Measurements from ENCODE around the gene MS4A4E.
A peak's percentile ranks its signal among the peaks of the same experiment; 100 is the strongest.
"Not testable (repeated sequence)": the region's sequence is repeated elsewhere in the genome, so short reads cannot be mapped to it uniquely, and the experiment has no call there.

The MS4A4E gene

GRCh38 chr11:60221181-60221580 is 21.8 kb downstream of the MS4A4E start:
- no peak for DNase-seq (ENCODE audit: low read depth)

- no peak for DNase-seq (ENCODE audit: low read depth)
Observed at GRCh38 chr11:60214386-60214785, 28.6 kb downstream of the MS4A4E start.

- no peak for DNase-seq (ENCODE audit: low read depth)
Observed at GRCh38 chr11:60211206-60211605, 31.7 kb downstream of the MS4A4E start.

- DNase-seq (ENCODE audit: low read depth): no peak
Observed at GRCh38 chr11:60209977-60210376, 33.0 kb downstream of the MS4A4E start.

GRCh38 chr11:60208951-60209350 is 34.0 kb downstream of the MS4A4E start:
- DNase-seq (ENCODE audit: low read depth): no peak

- DNase-seq (ENCODE audit: low read depth): no peak
Observed at GRCh38 chr11:60208146-60208895, 34.6 kb downstream of the MS4A4E start.

GRCh38 chr11:60206616-60207015 is 36.3 kb downstream of the MS4A4E start:
- no peak for DNase-seq (ENCODE audit: low read depth)

- no peak for DNase-seq (ENCODE audit: low read depth)
Observed at GRCh38 chr11:60204922-60205321, 38.0 kb downstream of the MS4A4E start.

GRCh38 chr11:60201334-60201733 is 41.6 kb downstream of the MS4A4E start:
- DNase-seq (ENCODE audit: low read depth): not testable (repeated sequence)

- no peak for DNase-seq (ENCODE audit: low read depth)
Observed at GRCh38 chr11:60197442-60197841, 45.5 kb downstream of the MS4A4E start.

- no peak for DNase-seq (ENCODE audit: low read depth)
Observed at GRCh38 chr11:60195923-60196368, 47.0 kb downstream of the MS4A4E start.

GRCh38 chr11:60194511-60194910 is 48.4 kb downstream of the MS4A4E start:
- DNase-seq (ENCODE audit: low read depth): no peak

- DNase-seq (ENCODE audit: low read depth): peak; percentile 13
Observed at GRCh38 chr11:60193687-60194433, 49.1 kb downstream of the MS4A4E start.

GRCh38 chr11:60192564-60192963 is 50.4 kb downstream of the MS4A4E start:
- DNase-seq (ENCODE audit: low read depth): not testable (repeated sequence)

GRCh38 chr11:60188481-60188880 is 54.5 kb downstream of the MS4A4E start:
- not testable (repeated sequence) for DNase-seq (ENCODE audit: low read depth)

GRCh38 chr11:60186128-60186527 is 56.8 kb downstream of the MS4A4E start:
- DNase-seq (ENCODE audit: low read depth): not testable (repeated sequence)

GRCh38 chr11:60185512-60185827 is 57.5 kb downstream of the MS4A4E start:
- DNase-seq (ENCODE audit: low read depth): not testable (repeated sequence)

GRCh38 chr11:60184824-60185511 is 58.0 kb downstream of the MS4A4E start:
- DNase-seq (ENCODE audit: low read depth): no peak

- no peak for DNase-seq (ENCODE audit: low read depth)
Observed at GRCh38 chr11:60183591-60184205, 59.2 kb downstream of the MS4A4E start.

- DNase-seq (ENCODE audit: low read depth): no peak
Observed at GRCh38 chr11:60182541-60183330, 60.2 kb downstream of the MS4A4E start, which contains the start of gene MS4A6A. TSS of gene MS4A6A (minus strand) at chr11:60183083. CDS start at chr11:60181727, 1,356 bp downstream.

- no peak for DNase-seq (ENCODE audit: low read depth)
Observed at GRCh38 chr11:60175860-60176275, 67.1 kb downstream of the MS4A4E start.
